Measurements from ENCODE around the gene PCDH1. TPM values are rescaled to one million over a fixed set of nuclear protein-coding genes. Genes with fewer than 3 reads are reported as not detected.

The PCDH1 gene
- total RNA-seq, 6 experiments from 2014 or later = 20.8 to 44.1 (median 29.4) TPM

- peak; percentile 95 to 99 (median 98) for TF ChIP-seq CTCF (IDR thresholded peaks at IDR 0.05)
- TF ChIP-seq POLR2A (IDR thresholded peaks at IDR 0.05) = no peak
- intact Hi-C loops (cut with DNase I) = no loop called here
- 0% methylated on average over 20 of the region's 40 CpGs for WGBS (ENCODE audit: insufficient coverage, low coverage, low lambda C conversion rate, missing lambda C conversion rate)
These were observed 658 bp upstream of the PCDH1 start for GRCh38 chr5:141878711-141879425.

GRCh38 chr5:141877356-141878185, 639 bp downstream of the PCDH1 start:
- peaks cover 0 to 21% (median 3%) of the 10 kb centered on the region in 4 donors for H3K4me1 ChIP-seq
- DNase-seq (peak in 2 of 3 donors; percentile 42 to 48), ATAC-seq (no peak)
- H3K4me3 ChIP-seq = peak overlapping the region; percentile 70 to 84 (median 80)
- TF ChIP-seq POLR2A (IDR thresholded peaks at IDR 0.05) (no peak), CTCF (IDR thresholded peaks at IDR 0.05) (no peak)
- H3K27ac ChIP-seq = peak overlapping the region; percentile 63 to 70 (median 67)
- H3K27me3 ChIP-seq = no peaks in the 10 kb centered on the region
- H3K36me3 ChIP-seq = no peaks in the 10 kb centered on the region
- intact Hi-C loops (cut with DNase I) = no loop called here
- WGBS (ENCODE audit: insufficient coverage, low coverage, low lambda C conversion rate, missing lambda C conversion rate) = 0% methylated on average over 9 of the region's 55 CpGs
- no peaks in the 10 kb centered on the region for H3K9me3 ChIP-seq

More at GRCh38 chr5:141878711-141879425, 658 bp upstream of the PCDH1 start:
- ATAC-seq (peak; percentile 67 to 78 (median 69)), DNase-seq (peak; percentile 88 to 92 (median 90))
- H3K27me3 ChIP-seq = no peaks in the 10 kb centered on the region
- no peaks in the 10 kb centered on the region for H3K36me3 ChIP-seq
- peaks cover 0 to 17% (median 1%) of the 10 kb centered on the region in 4 donors for H3K4me1 ChIP-seq
- H3K9me3 ChIP-seq = no peaks in the 10 kb centered on the region
- H3K27ac ChIP-seq = peak overlapping the region; percentile 18 to 70 (median 62)
- H3K4me3 ChIP-seq = peak overlapping the region; percentile 32 to 84 (median 70)

- peak overlapping the region; percentile 19 to 70 (median 63) for H3K27ac ChIP-seq
- H3K4me1 ChIP-seq = peaks cover 0 to 21% (median 3%) of the 10 kb centered on the region in 4 donors
- ATAC-seq = peak; percentile 16 to 30 (median 26)
- WGBS (ENCODE audit: insufficient coverage, low coverage, low lambda C conversion rate, missing lambda C conversion rate) = 2% methylated on average over 23 of the region's 42 CpGs
- peak; percentile 57 to 79 (median 70) for DNase-seq
- H3K4me3 ChIP-seq = peak overlapping the region; percentile 70 to 84 (median 80)
- TF ChIP-seq POLR2A (IDR thresholded peaks at IDR 0.05) (peak; percentile 48), CTCF (IDR thresholded peaks at IDR 0.05) (no peak)
- no peaks in the 10 kb centered on the region for H3K9me3 ChIP-seq
- H3K27me3 ChIP-seq = no peaks in the 10 kb centered on the region
- intact Hi-C loops (cut with DNase I) = no loop called here
- H3K36me3 ChIP-seq = no peaks in the 10 kb centered on the region
These were observed 1.4 kb downstream of the PCDH1 start for GRCh38 chr5:141876628-141877355.

All from right lobe of liver (tissue), 6 donors.